Nephron (organoid): Measurements from ENCODE around the gene VRK2.

Experiments
- H3K27ac Mint-ChIP-seq, 3 experiments: 2 replicates each; pipeline ENCODE4 v1.8.0; 2020; ENCODE audit warnings: mixed read lengths in 3 of 3, mild to moderate bottlenecking in 2 of 3, moderate library complexity in 1 of 3
- H3K27me3 Mint-ChIP-seq: 2 replicates; pipeline ENCODE4 v1.8.0; 2021; ENCODE audit warnings: low read depth, mild to moderate bottlenecking, moderate library complexity, mixed read lengths
- H3K36me3 Mint-ChIP-seq: 2 replicates; pipeline ENCODE4 v1.8.0; 2020; ENCODE audit warnings: low read depth, mixed read lengths
- H3K4me1 Mint-ChIP-seq: 2 replicates; pipeline ENCODE4 v1.8.0; 2020; ENCODE audit warnings: mixed read lengths
- H3K4me3 Mint-ChIP-seq, 3 experiments: 2 replicates each; pipeline ENCODE4 v1.8.0; 2020; ENCODE audit warnings: mild to moderate bottlenecking in 3 of 3, mixed read lengths in 3 of 3, moderate library complexity in 2 of 3
- H3K9me3 Mint-ChIP-seq: 2 replicates; pipeline ENCODE4 v1.8.0; 2020; ENCODE audit warnings: mixed read lengths
- CTCF ChIP-seq, 3 experiments: fragments of 200-600 bp; sonication (generic); IDR thresholded peaks; one replicate each; pipeline ENCODE4 v1.5.0; 2021; ENCODE audit warnings: antibody characterized with exemption in 3 of 3; ENCODE audit not compliant: unreplicated experiment in 3 of 3

VRK2 gene

DNA sequence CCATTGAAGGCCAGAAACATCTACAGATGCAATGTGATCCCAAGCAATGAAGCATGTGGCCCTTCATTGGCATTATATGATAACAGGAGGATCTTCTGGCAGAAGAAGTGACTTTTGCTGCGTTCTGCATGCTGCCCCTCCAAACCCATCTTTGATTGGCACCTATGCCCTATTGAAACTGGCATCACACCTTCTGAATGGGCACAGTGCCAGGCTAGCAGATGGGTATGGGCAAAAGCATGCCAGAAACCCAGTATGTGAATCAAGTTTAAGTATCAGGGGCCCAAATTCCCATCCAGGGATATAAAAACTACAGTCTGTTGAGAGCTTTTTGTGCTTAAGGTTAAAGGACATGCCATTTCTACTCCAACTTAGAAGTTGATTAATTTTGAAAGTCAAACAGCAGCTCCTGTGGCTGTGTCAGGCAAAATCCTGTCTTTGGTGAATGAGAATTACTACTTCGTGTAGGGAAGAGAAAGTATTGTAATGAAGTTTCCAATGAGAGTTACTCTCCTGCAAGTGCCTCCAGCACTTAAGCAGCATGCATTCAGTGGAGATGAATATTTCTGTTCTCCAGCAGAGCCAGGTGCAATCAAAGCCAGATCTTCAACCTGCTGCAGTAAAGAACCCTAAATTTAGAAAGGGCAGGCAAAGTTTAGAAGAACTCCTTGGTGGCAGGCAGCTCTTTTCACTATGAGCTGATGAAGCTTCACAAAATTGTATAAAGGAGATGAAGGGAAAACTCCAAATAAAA is 8.6 kb downstream of the VRK2 start:
- H3K27ac Mint-ChIP-seq, result no peak overlapping the region
- no peaks in the 10 kb centered on the region for H3K9me3 Mint-ChIP-seq
- peaks cover 5% of the 10 kb centered on the region for H3K4me1 Mint-ChIP-seq
- no peaks in the 10 kb centered on the region for H3K27me3 Mint-ChIP-seq
- H3K36me3 Mint-ChIP-seq, result peaks cover 7% of the 10 kb centered on the region
- no peak for TF ChIP-seq CTCF (IDR thresholded peaks at IDR 0.05; ENCODE audit: unreplicated experiment in 3 of 3)
- H3K4me3 Mint-ChIP-seq, result no peak overlapping the region

GRCh38 chr2:58056192-58056916 is 9.7 kb downstream of the VRK2 start:
- Mint-ChIP-seq H3K9me3 (no peaks in the 10 kb centered on the region), H3K27me3 (no peaks in the 10 kb centered on the region), H3K4me1 (peaks cover 5% of the 10 kb centered on the region), H3K4me3 (no peak overlapping the region), H3K27ac (no peak overlapping the region), H3K36me3 (peaks cover 7% of the 10 kb centered on the region)
- no peak for TF ChIP-seq CTCF (IDR thresholded peaks at IDR 0.05; ENCODE audit: unreplicated experiment in 3 of 3)

DNA sequence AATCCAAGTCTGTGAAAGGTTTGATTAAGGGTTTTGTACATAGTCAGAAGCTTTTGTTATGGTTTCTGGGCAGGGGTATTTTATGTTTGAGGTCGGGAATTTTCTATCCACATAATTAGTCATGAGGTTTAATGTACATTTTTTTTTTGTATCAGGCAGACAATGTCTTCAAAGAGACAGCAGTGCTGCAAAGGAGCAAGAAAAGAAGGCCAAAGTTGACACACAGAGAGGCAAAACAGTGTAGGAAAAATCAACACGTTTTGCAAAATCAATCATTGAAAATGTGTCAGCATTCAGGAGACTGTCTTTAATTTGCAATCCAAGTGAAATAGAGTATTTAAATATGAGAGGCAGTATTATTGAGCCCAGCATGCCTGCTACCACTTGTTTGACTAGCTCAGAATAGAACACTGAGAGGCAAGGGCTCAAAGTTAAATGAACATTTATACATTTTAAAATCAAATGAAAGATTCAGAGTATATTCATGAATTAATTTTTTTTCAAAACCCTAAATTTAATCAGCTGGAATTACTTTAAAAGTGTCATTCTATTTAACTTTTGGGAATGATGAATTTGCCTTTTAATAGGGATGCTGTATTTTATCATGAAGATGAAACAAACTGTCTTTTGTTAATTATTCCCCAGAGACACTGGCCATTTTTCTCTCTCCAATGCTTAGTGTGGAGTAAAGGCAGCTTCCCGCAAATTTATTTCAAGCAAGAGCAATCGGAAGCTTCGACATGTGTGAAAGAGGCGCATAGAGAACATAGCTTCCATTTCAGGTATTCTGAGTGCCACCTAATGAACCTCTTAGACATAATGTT is 11.3 kb downstream of the VRK2 start:
- H3K4me3 Mint-ChIP-seq, result no peak overlapping the region
- H3K9me3 Mint-ChIP-seq, result no peaks in the 10 kb centered on the region
- no peaks in the 10 kb centered on the region for H3K27me3 Mint-ChIP-seq
- TF ChIP-seq CTCF (IDR thresholded peaks at IDR 0.05; ENCODE audit: unreplicated experiment in 3 of 3), result no peak
- H3K36me3 Mint-ChIP-seq, result peaks cover 3% of the 10 kb centered on the region
- peaks cover 5% of the 10 kb centered on the region for H3K4me1 Mint-ChIP-seq
- H3K27ac Mint-ChIP-seq, result no peak overlapping the region

DNA sequence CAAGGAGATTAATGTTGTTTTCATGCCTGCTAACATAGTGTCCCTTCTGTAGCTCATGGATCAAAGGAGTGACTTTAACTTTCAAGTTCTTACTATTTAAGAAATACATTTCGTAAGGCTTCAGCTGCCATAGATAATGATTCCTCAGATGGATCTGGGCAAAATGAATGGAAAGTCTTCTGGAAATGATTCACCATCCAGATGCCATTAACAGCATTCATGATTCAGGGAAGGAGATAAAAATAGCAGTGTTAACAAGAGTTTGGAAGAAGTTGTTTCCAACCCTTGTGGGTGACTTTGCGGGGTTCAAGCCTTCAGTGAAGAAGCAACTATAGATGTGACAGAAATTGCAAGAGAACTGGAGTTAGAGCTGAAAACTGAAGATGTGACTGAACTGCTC is 17.0 kb downstream of the VRK2 start:
- Mint-ChIP-seq H3K4me3 (no peak overlapping the region), H3K27me3 (no peaks in the 10 kb centered on the region), H3K36me3 (peaks cover 13% of the 10 kb centered on the region), H3K27ac (no peak overlapping the region), H3K9me3 (no peaks in the 10 kb centered on the region), H3K4me1 (no peaks in the 10 kb centered on the region)
- no peak for TF ChIP-seq CTCF (IDR thresholded peaks at IDR 0.05; ENCODE audit: unreplicated experiment in 3 of 3)

DNA sequence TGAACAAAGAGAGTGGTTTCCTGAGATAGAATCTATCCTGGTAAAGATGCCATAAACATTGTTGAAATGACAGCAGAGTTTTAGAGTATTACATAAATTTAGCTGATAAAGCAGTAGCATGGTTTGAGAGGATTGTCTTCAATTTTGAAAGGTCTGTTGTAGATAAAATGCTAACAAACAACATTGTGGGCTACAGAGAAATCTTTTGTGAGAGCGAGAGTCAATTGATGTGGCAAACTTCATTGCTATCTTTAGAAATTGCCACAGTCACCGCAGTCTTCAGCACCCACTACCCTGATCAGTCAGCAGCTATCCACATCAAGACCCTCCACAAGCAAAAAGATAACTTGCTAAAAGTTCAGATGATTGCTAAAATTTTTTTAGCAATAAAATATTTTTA is 17.5 kb downstream of the VRK2 start:
- no peaks in the 10 kb centered on the region for H3K27me3 Mint-ChIP-seq
- no peaks in the 10 kb centered on the region for H3K4me1 Mint-ChIP-seq
- peaks cover 18% of the 10 kb centered on the region for H3K36me3 Mint-ChIP-seq
- TF ChIP-seq CTCF (IDR thresholded peaks at IDR 0.05; ENCODE audit: unreplicated experiment in 3 of 3), result no peak
- no peaks in the 10 kb centered on the region for H3K9me3 Mint-ChIP-seq
- no peak overlapping the region for H3K27ac Mint-ChIP-seq
- H3K4me3 Mint-ChIP-seq, result no peak overlapping the region
